ENCODE measurements around the gene LGALSL.

- no peak for TF ChIP-seq CTCF (IDR thresholded peaks at IDR 0.05)
- no peak for TF ChIP-seq EZH2 (IDR thresholded peaks at IDR 0.05; ENCODE audit: borderline replicate concordance, insufficient read depth, low read depth, low read length, poor library complexity, severe bottlenecking)
Observed at GRCh38 chr2:64489081-64489751, 35.3 kb downstream of the LGALSL start.
